ENCODE measurements around the gene PSMG4.

The PSMG4 gene

GRCh38 chr6:3291346-3291745, 32.6 kb downstream of the PSMG4 start:
- DNase-seq = no peak

- DNase-seq = no peak
Observed at GRCh38 chr6:3291987-3292386, 33.2 kb downstream of the PSMG4 start.

- no peak for DNase-seq
Observed at GRCh38 chr6:3292431-3293197, 33.9 kb downstream of the PSMG4 start.

- DNase-seq = no peak
Observed at GRCh38 chr6:3293271-3294155, 34.8 kb downstream of the PSMG4 start.

- no peak for DNase-seq
Observed at GRCh38 chr6:3294396-3294795, 35.6 kb downstream of the PSMG4 start.

- no peak for DNase-seq
Observed at GRCh38 chr6:3294921-3295871, 36.4 kb downstream of the PSMG4 start.

GRCh38 chr6:3296078-3296477, 37.3 kb downstream of the PSMG4 start:
- no peak for DNase-seq

- no peak for DNase-seq
Observed at GRCh38 chr6:3296537-3296936, 37.8 kb downstream of the PSMG4 start.

- no peak for DNase-seq
Observed at GRCh38 chr6:3297006-3297405, 38.3 kb downstream of the PSMG4 start.

- DNase-seq = no peak
Observed at GRCh38 chr6:3297909-3298308, 39.2 kb downstream of the PSMG4 start.

- no peak for DNase-seq
Observed at GRCh38 chr6:3299221-3299620, 40.5 kb downstream of the PSMG4 start.

GRCh38 chr6:3301506-3301905, 42.8 kb downstream of the PSMG4 start:
- no peak for DNase-seq

- DNase-seq = no peak
Observed at GRCh38 chr6:3303795-3304411, 45.2 kb downstream of the PSMG4 start.

GRCh38 chr6:3304500-3305215, 45.9 kb downstream of the PSMG4 start:
- no peak for DNase-seq

- no peak for DNase-seq
Observed at GRCh38 chr6:3305216-3305565, 46.4 kb downstream of the PSMG4 start.

- no peak for DNase-seq
Observed at GRCh38 chr6:3305831-3306230, 47.1 kb downstream of the PSMG4 start.

- no peak for DNase-seq
Observed at GRCh38 chr6:3306848-3307247, 48.1 kb downstream of the PSMG4 start.

- DNase-seq = no peak
Observed at GRCh38 chr6:3307436-3307835, 48.7 kb downstream of the PSMG4 start.

GRCh38 chr6:3308106-3308505, 49.4 kb downstream of the PSMG4 start:
- DNase-seq = no peak

- DNase-seq = no peak
Observed at GRCh38 chr6:3309391-3310050, 50.8 kb downstream of the PSMG4 start.

GRCh38 chr6:3310051-3310448, 51.3 kb downstream of the PSMG4 start:
- DNase-seq = no peak
